HG02571 (cell line): ENCODE results near the gene SLC26A2.
"Not testable (repeated sequence)": the region's sequence is repeated elsewhere in the genome, so short reads cannot be mapped to it uniquely, and the experiment has no call there.

Source experiments
- ATAC-seq: cut with Tn5 transposase; IDR thresholded peaks from one replicate; pipeline ENCODE4 v1.9.1; 2021; ENCODE audit warnings: mild to moderate bottlenecking, moderate library complexity; ENCODE audit not compliant: unreplicated experiment

Gene SLC26A2

GRCh38 chr5:150000990-150001659 lies 40.6 kb downstream of the SLC26A2 start:
- no peak for ATAC-seq

- ATAC-seq = peak; percentile 40
Measured at GRCh38 chr5:150001660-150002486, 41.3 kb downstream of the SLC26A2 start.

- ATAC-seq = no peak
Measured at GRCh38 chr5:150006318-150006717, 45.8 kb downstream of the SLC26A2 start.

DNA sequence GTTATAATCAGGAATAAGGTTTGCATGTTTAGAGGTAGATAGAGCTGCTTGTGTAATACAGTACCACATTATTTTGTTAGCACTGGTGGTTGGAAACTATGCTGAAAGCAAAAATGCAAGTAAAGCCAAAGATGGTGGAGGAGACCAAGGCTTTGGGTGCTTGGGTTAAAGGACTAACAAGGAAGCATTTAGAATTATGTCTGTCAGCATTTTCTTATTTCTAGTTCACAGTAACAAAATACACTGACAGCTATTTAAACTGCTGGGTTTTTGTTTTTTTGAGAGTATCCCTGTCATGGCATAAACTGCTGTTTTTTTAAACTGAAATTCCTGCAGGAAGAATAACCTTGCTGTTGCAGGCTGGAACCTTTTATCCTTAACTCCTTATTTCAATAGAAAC lies 46.5 kb downstream of the SLC26A2 start:
- ATAC-seq = no peak

GRCh38 chr5:150009671-150010387 lies 49.3 kb downstream of the SLC26A2 start:
- ATAC-seq = no peak

- ATAC-seq = no peak
Measured at GRCh38 chr5:150013931-150014330, 53.4 kb downstream of the SLC26A2 start.

DNA sequence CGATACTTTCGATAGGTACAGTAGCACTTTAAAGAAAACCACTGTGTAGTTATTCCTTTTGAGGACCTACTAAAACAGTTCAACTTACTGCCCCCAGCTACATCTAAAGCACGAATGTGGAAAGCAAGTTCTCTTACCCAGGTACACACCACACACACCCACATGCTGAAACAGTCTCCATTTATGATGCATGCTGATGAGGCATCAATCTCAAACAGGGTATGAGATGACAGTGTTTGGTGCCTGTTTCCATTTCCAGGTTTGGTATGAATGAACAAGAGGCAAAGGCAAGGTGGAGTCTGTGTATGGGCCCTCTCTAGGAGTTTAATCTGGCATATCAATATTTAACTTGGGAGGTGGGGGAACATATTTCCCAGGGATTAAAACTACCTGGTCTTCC lies 53.9 kb downstream of the SLC26A2 start:
- no peak for ATAC-seq

GRCh38 chr5:150015415-150015814 lies 54.9 kb downstream of the SLC26A2 start:
- ATAC-seq = no peak

DNA sequence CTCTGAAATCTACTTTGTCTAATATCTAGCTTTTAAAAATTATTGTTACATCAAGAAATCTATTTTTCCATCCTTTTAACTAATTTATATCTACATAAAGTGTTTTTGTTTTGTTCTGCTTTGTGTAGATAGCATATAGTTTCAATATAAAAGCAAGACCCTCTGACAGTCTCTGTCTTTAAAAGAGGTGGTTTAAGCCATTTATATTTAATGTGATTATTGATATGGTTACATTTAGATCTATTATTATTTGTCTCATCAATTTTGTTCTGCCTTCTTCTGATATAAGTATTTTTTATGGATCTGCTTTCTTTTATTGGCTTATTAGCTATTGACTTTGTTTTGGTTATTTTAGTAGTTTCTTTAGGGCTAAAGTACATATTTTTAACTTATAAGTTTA lies 56.0 kb downstream of the SLC26A2 start:
- ATAC-seq = no peak

GRCh38 chr5:150017226-150018005 lies 56.9 kb downstream of the SLC26A2 start:
- no peak for ATAC-seq

DNA sequence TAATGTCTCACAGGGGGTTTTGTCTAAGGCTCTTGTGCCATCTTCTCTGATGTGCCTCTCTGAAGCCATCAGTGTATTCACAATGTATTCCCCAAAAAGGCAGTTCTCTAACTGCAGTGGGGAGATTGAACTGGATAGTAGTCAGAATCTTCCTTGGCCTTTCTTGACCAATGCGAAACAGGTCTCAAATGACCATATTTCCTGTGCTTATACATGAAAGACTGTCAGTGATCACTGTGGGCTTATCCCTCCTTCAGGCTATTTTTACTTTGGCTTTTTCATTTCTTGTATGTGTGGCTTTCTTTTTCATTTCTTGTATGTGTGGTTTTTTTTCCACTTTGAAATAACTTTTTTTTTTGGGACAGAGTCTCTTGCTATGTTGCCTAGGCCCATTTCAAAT lies 59.7 kb downstream of the SLC26A2 start:
- ATAC-seq = no peak

DNA sequence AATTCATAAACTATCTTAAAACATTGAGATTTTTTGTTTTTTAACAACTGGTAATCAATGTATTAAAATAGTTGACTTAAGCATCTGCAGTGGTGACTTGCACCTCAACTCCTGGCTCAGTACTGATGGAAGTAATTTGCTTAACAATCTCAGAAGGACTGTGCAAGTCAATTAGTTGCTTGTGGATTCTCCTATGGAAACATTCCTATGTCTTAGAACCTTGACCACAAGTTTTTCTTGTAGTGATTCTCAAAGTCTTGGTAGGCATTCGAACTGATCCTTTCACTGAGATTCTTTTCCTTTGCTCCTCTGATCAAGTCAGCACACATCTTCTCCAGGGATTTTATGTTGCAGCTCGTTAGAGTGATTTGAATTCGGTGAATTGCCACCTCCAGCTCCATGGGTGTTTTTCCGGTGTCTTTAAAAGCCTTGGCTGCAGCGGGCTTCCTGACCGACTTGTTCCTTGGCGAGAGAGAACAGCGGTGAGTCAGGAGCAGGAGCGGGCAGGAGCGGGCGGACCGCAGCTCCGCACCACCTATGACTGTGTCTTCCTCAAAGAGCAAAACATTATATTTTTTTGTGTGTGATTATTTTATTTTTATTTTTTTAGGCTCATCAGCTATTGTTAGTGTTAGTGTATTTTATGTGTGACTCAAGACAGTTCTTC lies 61.1 kb downstream of the SLC26A2 start:
- no peak for ATAC-seq

- ATAC-seq = no peak
Measured at GRCh38 chr5:150022158-150022531, 61.6 kb downstream of the SLC26A2 start.

- ATAC-seq = no peak
Measured at GRCh38 chr5:150022681-150023080, 62.1 kb downstream of the SLC26A2 start.

DNA sequence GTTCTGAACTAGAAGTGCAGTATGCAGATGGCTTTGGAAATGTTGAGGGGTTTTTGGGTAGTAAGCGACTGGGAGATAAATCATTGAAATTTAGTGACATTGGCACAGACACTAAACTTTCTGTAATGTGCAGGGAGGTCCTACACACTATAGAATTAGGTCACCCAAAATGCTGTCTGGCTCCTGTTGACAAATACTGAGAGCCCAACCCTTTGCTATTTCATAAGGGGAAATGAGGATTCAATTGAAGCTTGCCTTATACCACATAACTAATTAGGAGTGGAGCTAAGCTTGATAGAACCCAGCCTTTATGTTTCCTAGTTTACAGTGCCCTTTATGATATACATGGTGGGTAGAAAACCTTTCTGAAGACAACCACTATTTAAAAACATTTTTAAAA lies 62.6 kb downstream of the SLC26A2 start:
- no peak for ATAC-seq

DNA sequence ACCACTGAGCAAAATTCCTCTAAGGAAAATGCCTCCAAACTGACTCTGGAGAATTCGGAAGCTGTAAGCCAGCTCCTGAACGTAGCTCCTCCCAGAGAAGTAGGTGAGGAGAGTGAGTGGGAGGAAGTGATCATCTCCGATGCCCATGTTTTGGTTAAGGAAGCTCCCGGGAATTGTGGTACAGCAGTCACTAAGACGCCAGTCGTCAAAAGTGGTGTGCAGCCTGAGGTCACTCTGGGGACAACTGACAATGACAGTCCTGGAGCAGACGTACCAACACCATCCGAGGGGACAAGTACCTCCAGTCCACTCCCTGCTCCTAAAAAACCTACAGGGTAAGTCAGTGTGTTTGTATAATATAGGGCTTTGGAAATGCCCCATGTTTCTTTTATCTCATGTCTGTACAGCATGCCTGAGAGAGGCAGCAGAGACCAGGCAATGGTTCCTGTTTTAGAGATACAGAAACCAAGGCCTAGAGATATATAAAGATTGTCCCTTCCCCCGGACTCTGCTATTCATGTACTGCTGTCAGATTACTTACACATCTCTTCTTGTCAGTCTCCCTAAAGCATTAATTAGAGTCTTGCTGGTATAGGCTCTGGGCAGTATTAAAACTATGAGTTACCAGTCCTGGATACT lies 63.9 kb downstream of the SLC26A2 start:
- no peak for ATAC-seq

DNA sequence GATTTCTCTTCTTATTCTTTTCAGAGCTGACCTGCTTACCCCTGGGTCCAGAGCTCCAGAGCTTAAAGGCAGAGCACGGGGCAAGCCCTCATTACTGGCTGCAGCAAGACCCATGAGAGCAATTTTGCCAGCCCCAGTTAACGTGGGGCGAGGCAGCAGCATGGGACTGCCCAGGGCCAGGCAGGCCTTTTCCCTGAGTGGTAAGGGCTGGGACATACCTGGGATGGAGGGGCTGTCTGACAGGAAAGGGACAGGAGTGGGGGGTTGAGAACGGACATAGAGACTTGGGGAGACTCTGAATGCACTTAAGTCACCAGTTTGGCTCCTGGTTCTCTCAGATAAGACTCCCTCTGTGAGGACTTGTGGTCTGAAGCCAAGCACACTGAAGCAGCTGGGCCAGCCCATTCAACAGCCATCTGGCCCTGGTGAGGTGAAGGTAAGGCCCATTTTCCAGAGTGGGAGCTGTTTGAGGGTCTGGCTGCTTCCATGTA lies 66.2 kb downstream of the SLC26A2 start:
- ATAC-seq = no peak

- ATAC-seq = not testable (repeated sequence)
Measured at GRCh38 chr5:150028047-150028446, 67.5 kb downstream of the SLC26A2 start.

DNA sequence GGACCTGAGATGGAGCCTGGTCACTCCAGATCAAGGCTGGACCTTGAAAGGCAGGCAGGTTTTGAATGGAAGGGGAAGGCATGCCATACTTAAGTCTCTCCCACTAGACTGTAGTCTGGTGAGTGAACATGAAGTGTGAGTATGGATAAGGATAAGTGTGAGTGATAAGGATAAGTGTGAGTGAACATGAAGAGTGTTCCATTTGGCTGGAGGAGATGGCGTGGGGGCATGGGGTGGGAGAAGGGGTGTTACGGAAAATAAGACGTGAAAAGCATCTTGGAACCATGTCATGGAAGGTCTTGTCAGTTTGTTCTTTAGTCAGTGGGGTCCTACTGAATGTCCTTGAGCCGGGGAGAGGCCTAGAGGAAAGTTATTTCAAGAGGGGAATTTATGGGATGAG lies 72.8 kb downstream of the SLC26A2 start:
- no peak for ATAC-seq

- no peak for ATAC-seq
Measured at GRCh38 chr5:150034662-150035061, 74.1 kb downstream of the SLC26A2 start.
